HepG2 (cell line): ENCODE measurements around the gene YIF1A. TPM values are rescaled to one million over a fixed set of nuclear protein-coding genes. Genes with fewer than 3 reads are reported as not detected.
A peak's percentile ranks its signal among the peaks of the same experiment; 100 is the strongest.

Experiments used
- E2F1 ChIP-seq: sonication (generic); formaldehyde crosslinking; IDR thresholded peaks from 2 replicates; pipeline ENCODE4 v1.5.0; 2020; ENCODE audit warnings: missing genetic modification reagents
- GMEB1 ChIP-seq: sonication (generic); formaldehyde crosslinking; IDR thresholded peaks from 2 replicates; pipeline ENCODE4 v1.5.1; 2020; ENCODE audit warnings: missing genetic modification reagents, mild to moderate bottlenecking, borderline replicate concordance
- NR2F6 ChIP-seq, 2 experiments: IDR thresholded peaks; 2 replicates each; pipeline ENCODE4 v1.6.1; 2016; ENCODE audit warnings: antibody characterized with exemption in 1 of 2, mild to moderate bottlenecking in 1 of 2
- SUZ12 ChIP-seq: fragments of 150-350 bp; IDR thresholded peaks from 2 replicates; pipeline ENCODE4 v1.6.1; 2014; ENCODE audit warnings: low read depth, low read length
- TEAD3 ChIP-seq: optimal IDR thresholded peaks from 2 replicates; pipeline ENCODE3; 2016; ENCODE audit warnings: borderline replicate concordance
- ZBTB10 ChIP-seq: sonication (generic); formaldehyde crosslinking; IDR thresholded peaks from 2 replicates; pipeline ENCODE4 v1.4.0; 2020; ENCODE audit warnings: missing genetic modification reagents, borderline replicate concordance
- ZNF235 ChIP-seq: sonication (generic); formaldehyde crosslinking; IDR thresholded peaks from 2 replicates; pipeline ENCODE4 v1.8.1; 2023; ENCODE audit warnings: mild to moderate bottlenecking, missing genetic modification reagents, borderline replicate concordance
- ZNF280D ChIP-seq: sonication (generic); formaldehyde crosslinking; IDR thresholded peaks from 2 replicates; pipeline ENCODE4 v1.5.1; 2020; ENCODE audit warnings: mild to moderate bottlenecking, missing genetic modification reagents
- ZNF318 ChIP-seq: sonication (generic); formaldehyde crosslinking; IDR thresholded peaks from 2 replicates; pipeline ENCODE4 v1.4.0; 2020; ENCODE audit warnings: mild to moderate bottlenecking, missing genetic modification reagents
- ZNF557 ChIP-seq: sonication (generic); formaldehyde crosslinking; IDR thresholded peaks from 2 replicates; pipeline ENCODE4 v1.4.0; 2020; ENCODE audit warnings: missing genetic modification reagents
- polyA plus RNA-seq, 8 experiments: library from polyadenylated mRNA; depleted of rRNA in 3 of 8; stranded (reverse) in 7 of 8; unstranded in 1 of 8; fragments of >200 nt; fragmentation: Illumina TruSeq in 4 of 8; extraction: Trizol in 4 of 8; gene quantifications; 2 replicates each; pipeline versions ENCODE4 v1.2.1 to v1.2.3, GENCODE V29; 2011 to 2016; ENCODE audit warnings: low read depth in 4 of 8, missing spikeins in 1 of 8, mixed read lengths in 1 of 8; ENCODE audit not compliant: insufficient read depth in 1 of 8
- total RNA-seq, 5 experiments: library from RNA; depleted of rRNA; stranded (reverse); fragments of >200 nt; fragmentation: Illumina TruSeq; extraction: Trizol; gene quantifications; 2 replicates each; pipeline ENCODE4 v1.2.3, GENCODE V29; 2016; ENCODE audit warnings: low read depth in 1 of 5

YIF1A gene
- total and polyA plus RNA-seq, 2 of the 13 experiments (the other 11 are each of a cell fraction or from before 2014, with no cell fraction given): 133 to 145 TPM

- no peak for TF ChIP-seq ZBTB10 (CRISPR knock-in tag)
- TF ChIP-seq ZNF280D (CRISPR knock-in tag): no peak
- peak; percentile 81 for TF ChIP-seq GMEB1 (CRISPR knock-in tag)
- peak; percentile 13 for TF ChIP-seq TEAD3
- 0 out of 2 replicates have a peak, but pooled peaks have one; percentile 47 for TF ChIP-seq ZNF318 (CRISPR knock-in tag)
- TF ChIP-seq SUZ12: peak; percentile 80
- TF ChIP-seq NR2F6 (IDR thresholded peaks at IDR 0.05): no peak
- 0 out of 2 replicates have a peak, but pooled peaks have one; percentile 6 for TF ChIP-seq NR2F6 (CRISPR knock-in tag; IDR thresholded peaks at IDR 0.05)
- TF ChIP-seq ZNF235 (CRISPR knock-in tag): 0 out of 2 replicates have a peak, but pooled peaks have one; percentile 82
- no peak for TF ChIP-seq ZNF557
- TF ChIP-seq E2F1 (CRISPR knock-in tag): peak; percentile 90
Measured at GRCh38 chr11:66268244-66268951, 20.5 kb downstream of the YIF1A start, which contains the start of gene RAB1B (continued).
